Smooth muscle cell (in vitro differentiated cells): ENCODE results near the gene ANXA6. TPM values are rescaled to one million over a fixed set of nuclear protein-coding genes. Genes with fewer than 3 reads are reported as not detected.

ENCODE experiments used
- DNase-seq: peaks from one replicate; lab custom pipeline; 2025; ENCODE audit not compliant: unreplicated experiment; lab: John Stamatoyannopoulos, UW
- H2AFZ ChIP-seq: fragments of 200-600 bp; sonication (generic); 2 replicates; pipeline ENCODE4 v1.6.0; 2016; ENCODE audit warnings: antibody characterized with exemption, low read depth, mild to moderate bottlenecking
- H3F3A ChIP-seq: fragments of 200-600 bp; sonication (generic); 2 replicates; pipeline ENCODE4 v1.6.0; 2017; ENCODE audit warnings: antibody characterized with exemption, low read depth
- H3K27ac ChIP-seq: fragments of 200-600 bp; sonication (generic); 2 replicates; pipeline ENCODE4 v1.5.1; 2016; ENCODE audit warnings: low read depth, mild to moderate bottlenecking
- H3K27me3 ChIP-seq: fragments of 200-600 bp; sonication (generic); 2 replicates; pipeline ENCODE4 v1.6.1; 2016; ENCODE audit warnings: low read depth, mild to moderate bottlenecking
- H3K36me3 ChIP-seq: fragments of 200-600 bp; sonication (generic); 2 replicates; pipeline ENCODE4 v1.5.1; 2016; ENCODE audit warnings: low read depth
- H3K4me1 ChIP-seq: fragments of 200-600 bp; sonication (generic); 2 replicates; pipeline ENCODE4 v1.5.1; 2016; ENCODE audit warnings: low read depth
- H3K4me2 ChIP-seq: fragments of 200-600 bp; sonication (generic); 2 replicates; pipeline ENCODE4 v1.6.0; 2016; ENCODE audit warnings: mild to moderate bottlenecking
- H3K4me3 ChIP-seq: fragments of 200-600 bp; sonication (generic); 2 replicates; pipeline ENCODE4 v1.5.1; 2016; ENCODE audit warnings: mild to moderate bottlenecking
- H3K79me2 ChIP-seq: fragments of 200-600 bp; sonication (generic); 2 replicates; pipeline ENCODE4 v1.6.0; 2016; ENCODE audit warnings: low read depth, mild to moderate bottlenecking
- H3K9ac ChIP-seq: fragments of 200-600 bp; sonication (generic); 2 replicates; pipeline ENCODE4 v1.6.0; 2016; ENCODE audit warnings: low read depth
- H3K9me3 ChIP-seq: fragments of 200-600 bp; sonication (generic); replicated peaks from 2 replicates; pipeline ENCODE4 v1.5.1; 2016; ENCODE audit warnings: low read depth
- H4K20me1 ChIP-seq: fragments of 200-600 bp; sonication (generic); 2 replicates; pipeline ENCODE4 v1.6.0; 2016; ENCODE audit warnings: low read depth
- WGBS: methylation state at CpG from one replicate; pipeline ENCODE4 v1.1.7; 2016; ENCODE audit warnings: low lambda C conversion rate; 5-methylcytosine and 5-hydroxymethylcytosine counted together
- polyA plus RNA-seq: library from polyadenylated mRNA; unstranded; fragments of >200 nt; fragmentation: Nextera tagmentation; extraction: Ambion mirVana; gene quantifications from 2 replicates; pipeline ENCODE4 v1.2.1, GENCODE V29; 2016
- total RNA-seq: library from RNA; depleted of rRNA; stranded (reverse); fragments of >200 nt; gene quantifications from 2 replicates; pipeline ENCODE4 v1.2.3, GENCODE V29; 2014
- TF ChIP-seq, protein P1 (sequence below): fragments of 200-600 bp; sonication (generic); IDR thresholded peaks from 2 replicates; pipeline ENCODE4 v1.5.1; 2017; ENCODE audit warnings: borderline replicate concordance, mild to moderate bottlenecking, antibody characterized with exemption; ENCODE audit not compliant: insufficient read depth, poor library complexity, severe bottlenecking

The ANXA6 gene
- total and polyA plus RNA-seq, 2 experiments from 2014 or later, result 264 to 279 TPM

DNA sequence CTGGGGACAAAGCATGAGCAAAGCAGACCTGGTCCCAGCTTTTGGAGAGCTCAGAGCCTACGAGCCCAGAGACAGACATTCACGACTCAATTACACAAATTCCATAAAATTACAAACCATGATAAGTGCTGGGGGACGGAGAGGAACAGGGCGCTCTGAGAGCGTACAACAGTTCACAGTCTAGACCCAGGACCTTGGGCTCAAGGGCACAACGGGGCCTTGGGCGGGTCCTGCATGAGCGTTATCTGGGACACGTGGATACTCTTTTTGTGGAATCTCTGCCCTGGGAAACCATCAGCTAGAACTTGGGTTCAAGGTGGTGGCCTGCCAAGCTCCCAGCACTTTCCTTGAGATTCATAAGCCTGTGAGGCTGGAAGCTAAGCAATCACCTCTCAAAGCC, 9.4 kb upstream of the ANXA6 start:
- Histone ChIP-seq H2AFZ (no peak overlapping the region), H3F3A (no peaks in the 10 kb centered on the region), H3K4me2 (no peak overlapping the region), H3K27me3 (no peaks in the 10 kb centered on the region), H3K36me3 (no peaks in the 10 kb centered on the region), H3K9ac (no peak overlapping the region), H3K4me3 (no peak overlapping the region), H3K79me2 (no peaks in the 10 kb centered on the region), H4K20me1 (no peaks in the 10 kb centered on the region), H3K27ac (no peak overlapping the region), H3K4me1 (no peaks in the 10 kb centered on the region), H3K9me3 (no peaks in the 10 kb centered on the region)
- TF ChIP-seq, protein P1, sequence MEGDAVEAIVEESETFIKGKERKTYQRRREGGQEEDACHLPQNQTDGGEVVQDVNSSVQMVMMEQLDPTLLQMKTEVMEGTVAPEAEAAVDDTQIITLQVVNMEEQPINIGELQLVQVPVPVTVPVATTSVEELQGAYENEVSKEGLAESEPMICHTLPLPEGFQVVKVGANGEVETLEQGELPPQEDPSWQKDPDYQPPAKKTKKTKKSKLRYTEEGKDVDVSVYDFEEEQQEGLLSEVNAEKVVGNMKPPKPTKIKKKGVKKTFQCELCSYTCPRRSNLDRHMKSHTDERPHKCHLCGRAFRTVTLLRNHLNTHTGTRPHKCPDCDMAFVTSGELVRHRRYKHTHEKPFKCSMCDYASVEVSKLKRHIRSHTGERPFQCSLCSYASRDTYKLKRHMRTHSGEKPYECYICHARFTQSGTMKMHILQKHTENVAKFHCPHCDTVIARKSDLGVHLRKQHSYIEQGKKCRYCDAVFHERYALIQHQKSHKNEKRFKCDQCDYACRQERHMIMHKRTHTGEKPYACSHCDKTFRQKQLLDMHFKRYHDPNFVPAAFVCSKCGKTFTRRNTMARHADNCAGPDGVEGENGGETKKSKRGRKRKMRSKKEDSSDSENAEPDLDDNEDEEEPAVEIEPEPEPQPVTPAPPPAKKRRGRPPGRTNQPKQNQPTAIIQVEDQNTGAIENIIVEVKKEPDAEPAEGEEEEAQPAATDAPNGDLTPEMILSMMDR, result no peak
- WGBS, result 87% methylated on average over 9 of the region's 9 CpGs
- DNase-seq, result no peak

DNA sequence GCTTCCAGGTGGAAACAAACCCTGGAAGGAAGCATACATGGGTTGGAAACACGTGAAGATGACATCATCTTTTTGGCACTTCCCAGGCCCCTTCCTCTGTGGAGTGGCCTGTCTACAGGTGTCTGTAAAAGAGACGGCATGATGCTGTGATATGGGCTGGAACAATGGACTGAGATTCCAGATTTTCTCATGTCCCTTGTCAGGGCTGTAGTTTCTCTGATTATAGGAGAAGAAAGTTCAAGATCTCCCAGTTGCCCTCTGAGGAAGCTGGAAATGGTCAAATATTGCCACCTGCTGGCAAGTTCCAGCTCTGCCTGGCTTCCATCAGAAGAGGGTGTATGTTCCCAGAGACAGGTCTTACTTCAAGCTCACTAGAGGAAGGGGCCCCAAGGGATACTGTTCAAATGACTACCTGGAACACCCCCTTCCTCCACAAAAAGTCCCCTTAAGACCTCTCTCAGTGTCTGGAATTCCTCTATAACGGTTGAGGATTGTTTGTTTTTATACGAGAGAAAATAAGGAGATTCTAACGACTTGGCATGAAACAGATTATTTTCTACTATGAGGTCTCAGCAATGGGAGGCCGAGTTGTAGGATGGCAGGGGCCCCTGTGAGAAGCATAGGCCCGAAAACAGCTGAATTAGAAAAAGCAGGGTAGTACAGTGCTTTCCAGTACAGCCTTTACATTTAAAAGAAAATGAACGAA, 7.3 kb upstream of the ANXA6 start:
- Histone ChIP-seq H3K36me3 (no peaks in the 10 kb centered on the region), H3K4me1 (no peaks in the 10 kb centered on the region), H3F3A (no peaks in the 10 kb centered on the region), H4K20me1 (no peaks in the 10 kb centered on the region), H3K9me3 (no peaks in the 10 kb centered on the region), H3K4me3 (no peak overlapping the region), H3K27me3 (no peaks in the 10 kb centered on the region), H3K9ac (no peak overlapping the region), H3K4me2 (no peak overlapping the region), H3K79me2 (no peaks in the 10 kb centered on the region), H3K27ac (no peak overlapping the region), H2AFZ (no peak overlapping the region)
- TF ChIP-seq, protein P1, result peak; percentile 89
- 49% methylated on average over 8 of the region's 8 CpGs for WGBS
- DNase-seq, result no peak

DNA sequence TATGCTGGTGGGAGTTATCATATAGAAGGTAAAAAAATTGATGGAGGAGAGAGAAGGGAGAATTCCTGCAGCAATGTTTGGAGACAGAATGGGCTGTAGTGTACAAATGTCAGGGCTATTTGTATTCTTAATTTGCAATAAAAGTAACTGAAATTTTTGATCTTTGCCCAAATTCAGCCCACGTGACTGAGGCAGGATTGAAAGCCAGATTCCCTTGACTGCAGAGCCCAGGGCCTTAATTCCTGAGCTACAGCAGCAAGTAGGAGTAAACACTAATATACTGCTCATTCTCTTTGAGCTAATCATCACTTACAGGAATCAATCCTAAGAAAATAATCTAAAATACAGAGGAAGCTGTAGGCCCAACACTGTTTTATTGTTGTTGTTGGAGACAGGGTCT, 5.2 kb upstream of the ANXA6 start:
- Histone ChIP-seq H3K4me1 (peaks cover 4% of the 10 kb centered on the region), H3K4me3 (no peak overlapping the region), H3K27me3 (no peaks in the 10 kb centered on the region), H3K36me3 (no peaks in the 10 kb centered on the region), H3K4me2 (no peak overlapping the region), H3K27ac (no peak overlapping the region), H3K9ac (no peak overlapping the region), H3F3A (no peaks in the 10 kb centered on the region), H3K79me2 (peaks cover 3% of the 10 kb centered on the region), H2AFZ (no peak overlapping the region), H3K9me3 (no peaks in the 10 kb centered on the region), H4K20me1 (no peaks in the 10 kb centered on the region)
- 78% methylated on average over 1 of the region's 1 CpG for WGBS
- TF ChIP-seq, protein P1, result no peak
- no peak for DNase-seq
